Germinal center (tissue), 1 donor: ENCODE measurements around the gene MOBP.
A peak's percentile ranks its signal among the peaks of the same experiment; 100 is the strongest.
"Not testable (repeated sequence)": the region's sequence is repeated elsewhere in the genome, so short reads cannot be mapped to it uniquely, and the experiment has no call there.

Experiments
- DNase-seq: peaks from one replicate; pipeline ENCODE4 v3.0.0; 2012; ENCODE audit warnings: mixed read lengths, low spot score

The MOBP gene, protein sequence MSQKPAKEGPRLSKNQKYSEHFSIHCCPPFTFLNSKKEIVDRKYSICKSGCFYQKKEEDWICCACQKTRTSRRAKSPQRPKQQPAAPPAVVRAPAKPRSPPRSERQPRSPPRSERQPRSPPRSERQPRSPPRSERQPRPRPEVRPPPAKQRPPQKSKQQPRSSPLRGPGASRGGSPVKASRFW

DNA sequence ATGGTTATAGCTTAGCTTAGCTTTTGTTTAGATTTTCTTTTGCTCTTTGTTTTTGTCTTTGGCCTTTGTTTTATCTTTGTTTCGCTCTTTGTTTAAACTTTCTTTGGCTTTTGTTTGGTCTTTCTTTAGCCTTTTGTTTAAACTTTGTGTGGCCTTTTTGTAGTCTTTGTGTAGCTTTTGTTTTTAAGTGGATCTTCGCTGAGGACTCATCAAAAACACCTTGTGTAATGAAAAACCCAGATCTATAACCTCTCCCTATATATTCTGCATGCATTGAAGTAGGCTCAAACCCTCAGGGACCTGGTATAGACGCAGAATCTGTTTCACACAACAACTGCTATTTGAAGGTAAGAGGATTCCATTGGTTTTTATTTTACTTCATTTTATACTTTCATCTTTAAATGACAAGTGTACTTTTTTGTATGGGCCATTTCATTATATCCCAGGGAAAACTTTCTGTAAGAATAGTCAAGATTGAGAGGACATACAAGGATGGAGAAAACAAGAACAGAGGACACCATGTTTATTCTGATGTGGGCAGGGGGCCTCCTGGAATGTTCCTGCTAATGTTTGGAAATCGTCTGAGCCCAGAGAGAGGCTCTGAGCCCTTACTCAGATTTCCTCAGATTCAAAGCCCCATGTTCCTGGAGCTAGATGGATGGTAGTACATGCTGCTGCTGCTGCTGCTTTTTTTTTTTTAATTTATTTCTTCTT lies at the start of gene MOBP:
Gene MOBP, plus strand, starts transcription at position 287 of the 714 bp plus-strand sequence. CDS start 34,390 bp downstream, outside the sequence.
- DNase-seq = no peak

DNA sequence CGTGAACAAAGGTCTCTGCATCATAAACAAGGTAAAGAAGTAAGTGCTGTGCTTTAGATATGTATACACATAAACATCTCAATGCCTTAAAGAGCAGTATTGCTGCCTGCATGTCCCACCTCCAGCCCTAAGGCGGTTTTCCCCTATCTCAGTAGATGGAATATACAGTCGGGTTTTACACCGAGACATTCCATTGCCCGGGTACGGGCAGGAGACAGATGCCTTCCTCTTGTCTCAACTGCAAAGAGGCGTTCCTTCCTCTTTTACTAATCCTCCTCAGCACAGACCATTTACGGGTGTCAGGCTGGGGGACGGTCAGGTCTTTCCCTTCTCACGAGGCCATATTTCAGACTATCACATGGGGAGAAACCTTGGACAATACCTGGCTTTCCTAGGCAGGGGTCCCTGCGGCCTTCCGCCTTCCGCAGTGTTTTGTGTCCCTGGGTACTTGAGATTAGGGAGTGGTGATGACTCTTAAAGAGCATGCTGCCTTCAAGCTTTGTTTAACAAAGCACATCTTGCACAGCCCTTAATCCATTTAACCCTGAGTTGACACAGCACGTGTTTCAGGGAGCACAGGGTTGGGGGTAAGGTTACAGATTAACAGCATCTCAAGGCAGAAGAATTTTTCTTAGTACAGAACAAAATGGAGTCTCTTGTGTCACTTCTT lies 48.8 kb upstream of the MOBP start:
- DNase-seq = not testable (repeated sequence)

DNA sequence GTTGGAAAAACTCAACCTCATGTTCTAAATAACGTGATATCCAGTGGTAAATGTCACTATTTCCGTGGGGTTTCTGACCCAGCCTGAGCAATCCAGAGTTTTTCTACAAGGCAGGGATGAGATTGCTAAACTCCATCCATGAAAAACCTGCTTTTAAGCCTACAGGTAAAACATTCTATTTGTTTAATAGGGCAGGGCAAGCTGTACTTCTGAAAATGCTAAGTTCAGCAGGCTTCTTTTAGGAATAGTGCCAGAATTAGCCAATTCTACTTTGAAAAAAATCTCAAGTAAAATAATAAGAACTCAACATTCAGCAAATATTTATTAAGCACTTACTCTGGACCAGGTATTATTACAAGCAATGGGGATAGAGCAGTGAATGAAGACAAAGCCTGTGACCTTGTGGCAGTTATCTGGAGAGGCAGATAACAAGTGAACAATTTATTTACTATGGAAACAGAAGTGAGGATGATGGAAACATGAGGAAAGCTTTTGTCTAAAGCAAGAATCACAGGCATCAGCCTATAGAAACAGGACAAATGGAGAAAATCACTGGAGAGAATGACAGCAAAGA lies 47.7 kb upstream of the MOBP start:
- DNase-seq = no peak

DNA sequence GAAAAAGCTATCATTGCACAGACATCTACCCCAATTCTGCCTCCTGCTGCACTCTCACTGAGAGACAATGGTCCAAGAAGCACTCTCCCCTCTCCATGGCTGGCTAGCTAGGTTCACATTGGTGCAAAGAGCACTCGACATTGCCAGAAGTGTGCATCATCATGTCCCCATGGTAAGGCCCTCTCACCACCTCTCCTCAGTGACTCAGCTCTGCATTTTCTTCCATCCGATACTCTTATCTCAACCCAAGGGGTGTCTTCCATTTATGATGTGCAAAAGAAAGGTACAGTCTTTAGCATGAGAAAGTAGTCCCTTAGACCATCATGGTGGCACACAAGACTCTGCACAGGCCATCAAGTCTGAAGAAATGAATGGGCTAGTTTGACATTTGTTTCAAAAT lies 46.9 kb upstream of the MOBP start:
- DNase-seq = no peak

DNA sequence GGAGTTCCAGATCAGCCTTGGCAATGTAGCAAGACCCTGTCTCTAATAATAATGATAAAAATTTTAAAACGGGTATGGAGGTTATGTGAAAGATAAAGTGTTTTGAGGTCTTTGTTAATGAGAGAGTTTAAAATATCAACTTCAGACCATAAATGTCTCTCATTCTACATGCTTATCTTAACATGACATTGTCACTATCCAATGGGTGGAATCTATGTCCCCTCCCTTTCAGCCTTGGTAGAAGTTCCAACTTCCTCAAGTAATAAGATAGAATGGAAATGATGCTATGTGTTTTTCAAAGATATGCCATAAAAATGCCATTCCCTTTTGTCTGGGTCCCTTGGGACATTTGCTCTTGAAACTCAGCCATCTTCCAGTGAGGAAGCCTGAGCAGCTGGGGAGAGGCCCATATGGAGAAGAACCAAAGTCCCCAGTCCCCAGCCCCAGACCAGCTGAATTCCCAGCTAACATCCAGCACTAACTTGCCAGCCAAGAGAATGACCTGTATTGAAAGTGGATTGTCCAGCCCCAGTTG lies 44.0 kb upstream of the MOBP start:
- DNase-seq = no peak

DNA sequence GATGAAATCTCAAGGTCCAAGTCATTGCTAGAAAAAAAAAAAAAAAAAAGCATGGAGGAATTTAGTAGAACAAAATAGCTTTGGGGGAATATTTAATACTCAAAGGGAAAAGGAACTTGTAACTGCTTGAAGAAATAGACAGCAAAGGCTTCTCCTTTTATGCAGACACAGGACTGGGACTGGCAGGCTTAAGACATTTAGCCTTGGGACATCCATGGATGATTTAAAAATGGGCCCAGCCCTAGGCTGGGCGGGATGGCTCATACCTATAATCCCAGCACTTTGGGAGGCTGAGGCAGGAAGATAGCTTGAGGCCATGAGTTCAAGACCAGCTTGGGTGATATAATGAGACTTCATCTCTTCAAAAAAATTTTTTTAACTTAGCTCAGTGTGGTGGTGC lies 41.2 kb upstream of the MOBP start:
- DNase-seq = no peak

DNA sequence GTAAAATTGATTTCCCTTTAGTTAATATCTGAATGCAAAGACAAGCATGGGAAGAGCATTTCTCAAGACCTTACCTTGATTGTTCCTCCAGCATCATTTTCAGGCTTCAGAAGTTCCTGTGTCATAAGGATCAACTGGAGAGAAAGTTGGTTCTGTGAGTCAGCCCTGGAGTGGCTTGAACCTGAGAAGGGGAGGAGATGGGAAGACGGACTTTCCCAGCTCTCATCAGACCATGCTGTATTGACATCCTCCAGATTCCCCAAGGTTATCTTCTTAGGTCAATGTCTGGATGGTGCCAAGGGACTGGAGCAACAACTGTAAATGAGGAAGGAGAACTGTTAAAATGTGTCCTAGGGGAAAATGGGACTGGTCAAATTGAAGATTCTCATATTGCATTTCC lies 40.0 kb upstream of the MOBP start:
- no peak for DNase-seq

DNA sequence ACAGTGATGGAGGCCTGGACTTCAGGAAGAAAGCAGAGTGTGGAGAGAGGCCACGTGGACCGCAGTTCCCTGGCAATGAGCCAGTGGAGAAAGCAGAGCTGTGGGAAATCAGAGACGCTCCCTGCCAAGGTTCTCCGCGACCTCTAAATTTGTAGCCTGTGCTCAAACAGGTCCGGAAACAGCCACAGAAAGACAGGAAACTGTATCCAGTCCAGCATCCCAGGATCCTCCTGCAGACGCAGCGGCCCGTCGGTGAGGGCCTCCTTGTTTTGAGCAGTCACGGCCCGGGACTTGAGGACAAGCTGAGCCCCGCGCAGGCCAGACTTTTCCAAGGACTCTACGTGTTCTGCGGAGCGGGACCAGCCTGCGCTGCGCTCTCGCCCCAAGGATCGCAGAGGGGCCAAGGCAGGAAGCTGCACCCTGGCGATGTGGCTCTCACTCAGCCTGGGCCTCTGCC lies 38.7 kb upstream of the MOBP start:
- no peak for DNase-seq

DNA sequence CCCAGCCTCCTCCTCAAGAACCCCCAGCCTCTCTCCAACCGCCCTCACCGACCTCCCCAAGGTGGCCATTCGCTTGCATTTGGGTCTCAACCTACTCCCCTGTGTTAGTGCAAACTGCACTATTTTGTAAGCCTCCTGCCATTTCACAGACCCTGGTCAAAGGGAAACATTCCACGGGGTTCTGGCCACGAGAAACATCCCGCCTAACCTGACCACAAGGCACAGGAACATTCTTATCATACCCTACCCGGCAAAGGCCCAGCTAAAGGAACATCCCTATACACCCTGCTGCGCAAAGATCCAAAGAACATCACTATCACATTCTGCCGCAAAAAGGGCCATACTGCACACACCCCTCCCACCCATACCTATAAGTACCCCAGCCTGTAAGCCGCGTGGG lies 38.0 kb upstream of the MOBP start:
- DNase-seq = no peak

DNA sequence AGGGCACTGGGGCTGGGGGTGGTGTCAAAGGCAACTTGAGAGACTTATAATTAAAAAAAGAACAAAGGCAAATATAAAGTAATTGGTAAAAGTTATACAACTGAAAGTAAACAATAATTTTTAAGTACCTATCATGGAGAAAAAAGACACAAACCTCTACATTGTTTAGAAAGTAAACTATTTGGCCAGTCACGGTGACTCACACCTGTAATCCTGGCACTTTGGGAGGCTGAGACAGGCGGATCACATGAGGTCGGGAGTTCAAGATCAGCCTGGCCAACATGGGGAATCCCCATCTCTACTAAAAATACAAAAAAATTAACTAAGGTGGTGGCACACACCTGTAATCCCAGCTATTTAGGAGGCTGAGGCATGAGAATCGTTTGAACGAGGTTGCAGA lies 35.1 kb upstream of the MOBP start:
- no peak for DNase-seq

DNA sequence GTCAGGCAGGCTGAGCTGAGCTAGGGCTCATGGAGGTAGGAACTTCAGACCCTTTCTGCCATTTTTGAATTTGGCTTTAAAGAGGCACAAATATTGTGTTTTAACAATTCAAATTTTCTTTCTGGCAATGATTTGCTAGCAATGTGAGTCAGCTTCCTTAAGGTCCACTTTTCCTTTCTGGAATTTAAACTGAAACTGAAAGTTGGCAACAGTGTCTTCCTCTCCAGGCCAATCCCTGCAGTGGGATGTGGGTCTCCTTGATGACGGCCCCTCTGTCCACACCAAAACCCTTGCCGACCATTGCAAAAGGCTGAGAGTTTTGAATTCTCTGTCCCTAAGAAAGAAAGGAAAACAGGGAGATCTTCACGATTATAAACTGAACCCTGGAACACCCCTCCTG lies 33.8 kb upstream of the MOBP start:
- DNase-seq = no peak

DNA sequence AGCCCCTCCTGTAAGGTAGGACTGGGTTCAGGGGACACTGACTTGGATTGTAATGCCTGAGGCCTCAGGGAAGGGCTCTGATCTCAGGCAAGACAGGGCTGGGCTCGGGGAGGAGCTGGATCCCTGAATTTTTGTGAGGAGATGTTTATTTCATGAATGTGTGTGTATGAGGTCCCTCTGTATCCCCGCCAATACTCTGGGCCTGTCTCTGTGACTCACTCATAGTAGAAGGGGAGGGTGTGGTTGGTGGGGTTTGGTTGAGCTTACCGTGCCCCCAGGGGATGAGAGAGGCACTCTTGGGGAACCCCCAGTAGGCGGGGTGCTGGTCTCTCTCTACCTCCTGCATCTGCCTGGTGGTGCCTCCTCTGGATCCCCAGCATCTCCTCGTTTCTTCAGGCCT lies 32.9 kb upstream of the MOBP start:
- DNase-seq = no peak

DNA sequence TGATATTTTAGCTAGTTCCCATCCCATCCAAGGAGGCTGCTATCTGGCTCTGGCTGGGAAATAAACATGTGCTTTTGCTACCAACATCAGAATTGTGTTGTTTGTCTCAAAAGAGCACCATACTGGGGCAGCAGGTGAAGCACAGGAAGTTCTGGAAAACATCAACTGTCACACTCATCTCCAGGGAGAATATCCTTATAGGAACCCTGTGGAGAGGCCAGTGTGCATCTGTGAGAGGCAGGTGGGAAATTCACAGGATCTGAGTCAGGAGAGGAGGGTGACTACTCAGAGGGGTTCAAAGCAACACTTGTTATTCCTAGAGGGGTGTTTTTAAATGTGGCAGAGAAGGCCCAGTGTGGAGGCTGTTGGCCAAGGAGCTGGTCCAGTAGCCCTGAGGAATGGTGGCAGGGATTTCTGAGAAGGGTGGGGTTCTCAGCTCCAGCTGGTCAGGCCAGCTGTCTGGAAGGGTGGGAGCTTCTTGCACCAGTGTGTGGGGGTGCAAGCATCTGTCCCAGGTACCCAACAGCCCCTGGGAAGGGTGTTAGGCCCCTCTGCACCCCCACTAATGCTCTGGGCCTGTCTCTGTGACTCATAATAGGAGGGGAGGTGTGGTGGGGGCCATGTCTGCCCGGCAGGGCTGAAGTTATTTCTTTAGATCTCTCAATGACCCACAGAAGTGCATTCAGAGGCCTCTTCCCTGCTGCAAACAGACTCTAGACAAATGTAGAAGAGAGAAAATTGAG lies 32.3 kb upstream of the MOBP start:
- DNase-seq = no peak

DNA sequence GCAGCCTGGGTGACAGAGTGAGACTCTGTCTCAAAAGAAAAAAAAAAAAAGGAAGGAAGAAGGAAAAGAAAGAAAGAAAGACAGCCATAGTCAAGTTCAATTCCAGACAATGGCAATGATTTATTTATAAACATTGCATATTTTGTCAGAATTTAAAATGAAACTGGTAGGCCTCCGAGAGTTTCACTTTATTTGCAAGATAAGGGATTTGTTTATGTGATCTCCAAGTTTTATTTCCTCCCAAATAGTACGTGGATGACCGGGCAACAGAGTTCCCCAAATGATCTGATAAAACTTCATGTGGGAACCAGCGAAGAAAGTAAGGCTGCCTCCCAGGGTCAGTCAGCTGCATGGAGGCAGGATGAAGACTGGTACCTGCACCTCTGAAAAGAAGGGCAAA lies 28.6 kb upstream of the MOBP start:
- no peak for DNase-seq

DNA sequence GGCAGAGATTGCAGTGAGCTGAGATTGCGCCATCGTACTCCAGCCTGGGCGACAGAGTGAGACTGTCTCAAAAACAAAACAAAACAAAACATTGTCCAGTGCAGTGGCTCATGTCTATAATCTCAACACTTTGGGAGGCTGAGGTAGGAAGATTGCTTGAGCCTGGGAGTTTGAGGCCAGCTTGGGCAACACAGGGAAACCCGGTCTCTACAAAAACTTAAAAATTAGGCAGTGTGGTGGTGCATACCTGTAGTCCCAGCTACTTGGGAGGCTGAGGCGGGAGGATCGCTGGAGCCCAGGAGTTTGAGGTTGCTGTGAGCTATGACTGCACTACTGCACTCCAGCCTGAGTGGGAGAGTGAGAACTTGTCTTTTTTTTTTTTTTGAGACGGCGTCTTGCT lies 27.2 kb upstream of the MOBP start:
- no peak for DNase-seq

DNA sequence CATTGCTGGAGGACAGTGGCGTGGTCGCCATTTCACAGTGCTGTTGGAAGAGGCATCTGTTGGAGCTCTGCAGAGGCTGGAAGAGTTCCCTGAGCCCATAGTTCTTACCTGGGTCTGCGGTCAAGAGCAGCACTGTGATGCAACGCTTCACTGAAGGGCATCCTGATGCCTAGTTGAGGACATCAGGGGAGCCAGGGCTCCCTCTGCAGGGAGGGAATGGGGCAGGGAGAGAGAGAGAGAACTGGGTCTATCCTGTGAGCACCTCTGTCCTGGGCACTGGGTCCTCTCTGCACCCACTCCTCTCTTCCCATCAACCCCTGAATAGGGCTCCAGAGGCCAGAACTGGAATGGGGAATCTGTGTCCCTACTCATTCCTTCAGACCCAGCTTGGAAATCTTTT lies 23.9 kb upstream of the MOBP start:
- no peak for DNase-seq

DNA sequence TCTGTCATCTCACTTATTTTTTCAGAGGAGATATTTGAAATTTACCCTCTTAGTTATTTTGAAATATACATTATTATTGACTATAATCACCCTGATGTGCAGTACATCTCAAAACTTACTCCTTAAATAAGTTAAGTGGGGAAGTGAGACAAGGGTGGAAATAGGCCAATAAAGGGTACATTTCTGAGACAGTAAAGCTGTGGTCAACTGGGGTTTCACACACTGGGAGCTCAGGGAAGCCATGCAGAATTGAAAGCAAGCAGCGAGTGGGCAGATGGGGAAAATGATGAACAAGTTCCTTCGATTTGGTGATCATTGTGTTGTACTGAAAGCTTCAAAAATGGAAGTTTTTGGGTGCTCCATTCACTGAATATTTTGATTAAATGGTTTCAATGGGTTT lies 21.6 kb upstream of the MOBP start:
- DNase-seq = no peak

DNA sequence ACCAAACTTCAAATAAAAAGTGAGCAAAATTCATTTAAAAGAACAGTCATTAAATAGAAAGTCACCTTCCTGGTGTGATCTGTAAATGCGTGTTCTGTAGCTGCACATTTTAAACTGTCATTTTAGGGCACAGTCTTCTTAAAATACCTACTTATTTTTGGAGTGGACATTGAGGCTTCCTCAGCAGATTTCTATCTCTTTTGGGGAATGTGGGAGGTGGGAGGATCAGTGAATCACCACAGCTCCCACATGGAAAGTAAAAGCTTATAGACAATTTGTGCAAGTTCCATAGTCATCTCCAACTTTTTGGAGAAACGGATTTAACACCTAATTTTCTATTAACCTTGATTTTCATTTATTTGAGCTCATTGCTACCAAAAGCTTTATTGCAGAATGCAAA lies 21.0 kb upstream of the MOBP start:
- DNase-seq = no peak

DNA sequence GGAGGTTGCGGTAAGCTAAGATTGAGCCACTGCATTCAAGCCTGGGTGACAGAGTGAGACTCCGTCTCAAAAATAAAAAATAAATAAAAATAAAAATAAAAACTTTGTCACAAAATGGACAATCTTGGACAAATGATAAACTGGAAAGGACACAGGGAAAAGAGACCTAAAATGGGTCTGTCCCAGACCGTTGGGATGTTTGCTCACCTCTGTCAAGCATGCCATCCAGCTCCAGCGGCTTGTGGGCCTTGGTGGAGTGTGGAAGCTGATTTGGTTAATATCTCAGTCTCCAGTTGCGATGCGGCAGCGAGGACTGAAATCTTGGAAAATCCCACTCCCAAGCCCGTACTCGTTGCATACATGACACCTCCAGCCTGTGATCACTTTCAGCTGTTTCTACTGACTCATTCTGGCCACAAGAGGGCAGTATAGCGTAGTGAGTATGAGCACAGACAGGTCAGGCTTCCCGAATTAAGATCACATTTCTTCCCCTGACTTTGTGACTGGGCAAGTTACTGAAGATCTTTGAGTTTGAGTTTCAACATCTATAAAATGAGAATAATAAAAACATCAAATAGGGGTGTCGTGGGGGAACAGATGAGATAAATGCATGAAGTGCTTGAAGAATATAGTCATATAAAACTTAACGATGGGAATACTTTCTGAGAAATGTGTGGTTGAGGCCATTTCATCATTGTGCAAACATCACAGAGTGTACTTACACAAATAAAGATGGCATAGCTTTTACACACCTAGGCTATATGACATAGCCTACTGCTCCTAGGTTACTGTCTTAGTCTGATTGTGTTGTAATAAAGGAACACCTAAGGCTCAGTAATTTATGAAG lies 19.6 kb upstream of the MOBP start:
- peak; percentile 76 for DNase-seq

DNA sequence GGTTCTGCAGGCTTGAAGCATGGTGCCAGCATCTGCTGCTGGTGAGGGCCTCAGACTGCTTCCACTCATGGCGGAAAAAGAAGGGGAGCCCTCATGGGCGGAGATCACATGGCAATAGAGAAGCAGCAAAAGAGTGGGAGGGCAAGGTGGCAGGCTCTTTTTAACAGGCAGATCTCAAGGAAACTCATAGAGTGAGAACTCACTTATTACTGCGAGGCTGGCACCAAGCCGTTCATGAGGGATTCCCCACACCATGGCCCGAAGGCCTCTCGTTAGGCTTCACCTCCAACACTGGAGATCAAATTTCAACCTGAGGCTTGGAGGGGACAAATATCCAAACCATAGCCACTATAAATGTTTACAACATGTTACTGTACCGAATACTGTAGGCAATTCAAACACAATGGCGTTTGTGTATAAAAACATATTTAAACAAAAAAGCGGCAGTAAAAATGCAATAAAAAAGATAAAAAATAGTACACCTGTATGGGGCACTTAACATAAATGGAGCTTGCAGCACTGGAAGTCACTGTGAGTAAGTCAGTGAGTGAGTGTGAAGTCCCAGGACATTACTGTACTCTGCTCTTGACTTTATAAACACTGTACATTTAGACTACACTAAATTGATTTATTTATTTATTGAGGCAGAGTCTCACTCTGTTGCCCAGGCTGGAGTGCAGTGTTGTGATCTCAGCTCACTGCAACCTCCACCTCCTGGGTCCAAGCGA lies 18.8 kb upstream of the MOBP start:
- DNase-seq = no peak

DNA sequence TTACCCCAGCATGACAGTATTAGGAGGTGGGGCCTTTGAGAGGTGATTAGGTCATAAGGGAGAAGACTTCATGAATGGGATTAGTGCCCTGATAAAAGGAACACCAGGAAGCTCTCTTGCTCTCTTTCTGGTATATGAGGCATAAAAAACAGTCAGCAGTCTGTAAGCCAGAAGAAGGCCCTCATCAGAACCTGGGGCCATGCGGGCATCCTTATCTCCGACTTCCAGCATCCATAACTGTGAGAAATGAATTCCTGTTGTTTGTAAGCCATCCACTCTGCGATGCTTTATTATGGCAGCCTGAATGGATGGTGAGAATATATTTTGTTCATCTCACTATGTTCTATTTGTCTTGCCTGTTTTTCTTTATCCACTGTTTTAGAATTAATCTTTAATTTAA lies 17.7 kb upstream of the MOBP start:
- no peak for DNase-seq
